Activated CD8-positive, alpha-beta memory T cell treated with anti-CD3 and anti-CD28 coated beads, Interleukin-2, amount 10 ng/mL, durations not matched to agents 7 days and 5 days (primary cell): ENCODE results near the gene ARHGAP15. TPM values are rescaled to one million over a fixed set of nuclear protein-coding genes. Genes with fewer than 3 reads are reported as not detected.

ENCODE experiments used
- ATAC-seq: fragments of 150-1000 bp; cut with Tn5 transposase; one replicate; pipeline ENCODE4 v1.10.0; 2021; ENCODE audit warnings: moderate library complexity
- CTCF ChIA-PET: fragments of 350-600 bp; sonication (Branson Sonifier 250); formaldehyde crosslinking; loops from one replicate; lab custom pipeline; 2021; ENCODE audit warnings: antibody characterized with exemption; lab: Charles Lee
- DNase-seq: peaks from one replicate; pipeline ENCODE4 v3.0.0-alpha.2; 2020
- H3K27ac Mint-ChIP-seq: one replicate; pipeline ENCODE4 v1.8.0; 2021; ENCODE audit warnings: mild to moderate bottlenecking, mixed read lengths
- H3K27me3 Mint-ChIP-seq: one replicate; pipeline ENCODE4 v1.8.0; 2021; ENCODE audit warnings: mixed read lengths
- H3K36me3 Mint-ChIP-seq: one replicate; pipeline ENCODE4 v1.8.0; 2021; ENCODE audit warnings: mild to moderate bottlenecking, mixed read lengths
- H3K4me1 Mint-ChIP-seq: one replicate; pipeline ENCODE4 v1.8.0; 2021; ENCODE audit warnings: mixed read lengths
- H3K4me3 Mint-ChIP-seq: one replicate; pipeline ENCODE4 v1.8.0; 2021; ENCODE audit warnings: mild to moderate bottlenecking, moderate library complexity, mixed read lengths
- H3K9me3 Mint-ChIP-seq: one replicate; pipeline ENCODE4 v1.8.0; 2022; ENCODE audit warnings: low read depth, mixed read lengths
- total RNA-seq, 2 experiments: library from RNA; stranded (reverse); gene quantifications; one replicate each; pipeline ENCODE4 v1.2.3, GENCODE V29; 2021

ARHGAP15 gene
- total RNA-seq, 2 experiments from 2014 or later, result 101 to 152 TPM

DNA sequence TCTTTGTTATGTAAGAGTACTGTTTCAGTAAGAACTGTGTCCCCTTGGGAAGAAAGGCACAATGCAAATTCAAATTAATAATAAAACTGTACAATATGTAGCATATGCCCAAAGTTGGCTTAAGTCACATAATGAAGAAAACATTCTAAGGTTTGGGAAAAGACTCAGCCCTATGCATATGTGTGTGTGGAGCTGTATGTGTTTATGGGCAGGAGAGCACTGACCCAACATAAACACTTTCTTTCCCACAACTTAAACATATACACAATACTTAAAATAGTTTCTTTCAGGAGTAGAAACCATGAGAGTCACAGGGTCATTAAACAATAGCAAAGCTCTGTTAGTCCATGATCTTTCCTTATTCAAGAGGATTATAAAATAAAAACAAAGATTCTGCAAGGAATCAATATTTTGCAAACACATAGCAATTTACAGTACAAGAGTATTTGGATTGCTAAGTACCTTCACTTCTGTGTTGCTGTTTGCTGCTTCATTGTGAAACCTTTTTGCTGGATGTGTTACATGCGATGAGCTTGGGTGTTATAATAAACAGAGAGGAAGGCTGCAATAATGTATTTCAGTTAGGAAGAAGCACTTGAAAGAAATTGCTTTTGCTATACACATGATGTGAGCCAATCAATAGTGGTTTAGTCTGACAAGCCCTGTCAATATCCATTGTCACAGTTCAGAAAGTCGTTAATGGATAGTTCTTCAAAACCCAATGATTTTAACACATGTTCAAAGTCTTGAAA is 347.3 kb downstream of the ARHGAP15 start:
- H3K4me1 Mint-ChIP-seq, result peaks cover 1% of the 10 kb centered on the region
- no peaks in the 10 kb centered on the region for H3K27me3 Mint-ChIP-seq
- H3K4me3 Mint-ChIP-seq, result no peak overlapping the region
- CTCF ChIA-PET, result no interaction called here
- no peak overlapping the region for H3K27ac Mint-ChIP-seq
- no peak for ATAC-seq
- H3K9me3 Mint-ChIP-seq, result no peaks in the 10 kb centered on the region
- DNase-seq, result no peak
- peaks cover 29% of the 10 kb centered on the region for H3K36me3 Mint-ChIP-seq

- H3K4me3 Mint-ChIP-seq, result no peak overlapping the region
- no peaks in the 10 kb centered on the region for H3K27me3 Mint-ChIP-seq
- no peak overlapping the region for H3K27ac Mint-ChIP-seq
- DNase-seq, result no peak
- H3K4me1 Mint-ChIP-seq, result peaks cover 1% of the 10 kb centered on the region
- H3K9me3 Mint-ChIP-seq, result no peaks in the 10 kb centered on the region
- no peak for ATAC-seq
- peaks cover 23% of the 10 kb centered on the region for H3K36me3 Mint-ChIP-seq
- CTCF ChIA-PET, result no interaction called here
Observed at GRCh38 chr2:143477714-143478443, 348.7 kb downstream of the ARHGAP15 start.

GRCh38 chr2:143480086-143480485 is 350.9 kb downstream of the ARHGAP15 start:
- ATAC-seq, result no peak
- Mint-ChIP-seq H3K4me1 (peaks cover 1% of the 10 kb centered on the region), H3K9me3 (no peaks in the 10 kb centered on the region), H3K27ac (no peak overlapping the region), H3K4me3 (no peak overlapping the region), H3K27me3 (no peaks in the 10 kb centered on the region), H3K36me3 (peaks cover 19% of the 10 kb centered on the region)
- CTCF ChIA-PET, result no interaction called here
- DNase-seq, result no peak

- Mint-ChIP-seq H3K4me1 (peaks cover under 1% of the 10 kb centered on the region), H3K4me3 (no peak overlapping the region), H3K27ac (no peak overlapping the region)
Observed at GRCh38 chr2:143480601-143481236, 351.5 kb downstream of the ARHGAP15 start.

DNA sequence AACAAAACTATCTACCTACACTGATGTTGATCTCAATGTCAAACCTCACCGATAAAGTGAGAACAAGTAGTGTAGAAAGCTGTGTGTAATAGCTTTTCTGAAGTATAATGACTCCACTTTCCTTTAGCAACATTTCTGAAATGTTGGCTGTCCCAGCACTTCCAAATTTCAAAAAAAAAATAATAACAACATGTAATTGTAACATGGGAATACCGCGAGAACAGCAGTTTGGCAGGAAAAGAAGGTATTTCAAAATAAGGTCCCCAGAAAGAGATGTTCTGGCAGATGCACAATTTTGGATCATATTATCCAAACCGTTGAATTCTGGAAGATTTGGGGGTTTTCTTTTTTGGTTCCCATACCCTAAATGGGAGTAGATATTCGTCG is 352.0 kb downstream of the ARHGAP15 start:
- no peak overlapping the region for H3K27ac Mint-ChIP-seq

More at GRCh38 chr2:143480601-143481236, 351.5 kb downstream of the ARHGAP15 start:
- CTCF ChIA-PET, result no interaction called here
- DNase-seq (no peak), ATAC-seq (no peak)
- peaks cover 19% of the 10 kb centered on the region for H3K36me3 Mint-ChIP-seq
- H3K27me3 Mint-ChIP-seq, result no peaks in the 10 kb centered on the region
- H3K9me3 Mint-ChIP-seq, result no peaks in the 10 kb centered on the region

DNA sequence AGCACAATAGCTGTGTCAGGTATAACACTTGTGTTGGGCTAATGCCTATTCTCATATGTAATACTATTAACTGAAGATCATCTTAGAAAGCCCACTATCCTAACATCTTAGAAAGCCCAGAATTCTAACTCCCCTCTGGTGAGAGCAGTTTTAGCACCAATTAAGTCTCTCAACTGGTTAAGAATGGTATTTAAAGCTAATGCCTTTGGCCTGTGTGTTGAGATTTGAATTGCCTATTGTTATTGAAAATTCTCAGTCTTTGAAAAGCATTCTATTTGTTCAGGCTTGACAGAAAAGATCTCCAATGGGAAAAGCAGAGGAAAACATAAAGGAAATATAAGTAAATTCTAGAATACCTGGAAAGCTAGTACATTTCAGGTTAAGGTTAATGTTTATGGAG is 352.5 kb downstream of the ARHGAP15 start:
- CTCF ChIA-PET, result no interaction called here
- Mint-ChIP-seq H3K9me3 (no peaks in the 10 kb centered on the region), H3K36me3 (peaks cover 22% of the 10 kb centered on the region), H3K4me3 (no peak overlapping the region), H3K4me1 (peaks cover 4% of the 10 kb centered on the region), H3K27me3 (no peaks in the 10 kb centered on the region), H3K27ac (no peak overlapping the region)
- no peak for DNase-seq
- no peak for ATAC-seq

More for the DNA sequence above, 352.0 kb downstream of the ARHGAP15 start:
- Mint-ChIP-seq H3K4me3 (no peak overlapping the region), H3K27me3 (no peaks in the 10 kb centered on the region), H3K9me3 (no peaks in the 10 kb centered on the region), H3K4me1 (no peaks in the 10 kb centered on the region), H3K36me3 (peaks cover 19% of the 10 kb centered on the region)
- no peak for DNase-seq
- CTCF ChIA-PET, result no interaction called here
- no peak for ATAC-seq

GRCh38 chr2:143482316-143482715 is 353.1 kb downstream of the ARHGAP15 start:
- Mint-ChIP-seq H3K4me3 (no peak overlapping the region), H3K27ac (no peak overlapping the region), H3K9me3 (no peaks in the 10 kb centered on the region), H3K4me1 (peaks cover 4% of the 10 kb centered on the region), H3K36me3 (peaks cover 21% of the 10 kb centered on the region), H3K27me3 (no peaks in the 10 kb centered on the region)
- ATAC-seq (no peak), DNase-seq (no peak)
- CTCF ChIA-PET, result no interaction called here

DNA sequence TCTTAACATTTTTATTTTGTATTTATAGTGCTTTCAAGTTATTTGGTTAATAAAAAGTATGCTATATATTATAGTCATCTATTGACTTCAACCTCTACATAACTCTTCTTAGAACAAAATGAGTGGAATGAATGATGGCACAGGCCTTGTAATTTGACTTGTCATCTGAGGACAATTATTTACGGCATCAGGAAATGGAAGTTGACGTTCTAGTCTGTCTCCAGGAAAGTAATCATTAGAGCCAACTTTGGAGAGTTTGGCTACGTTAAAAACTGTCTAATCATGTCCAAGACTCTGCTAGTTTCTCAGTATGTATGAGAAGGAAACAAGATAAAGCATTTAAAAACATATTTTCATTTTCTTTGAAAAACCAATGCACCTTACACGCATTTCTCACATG is 353.6 kb downstream of the ARHGAP15 start:
- CTCF ChIA-PET, result no interaction called here
- Mint-ChIP-seq H3K9me3 (no peaks in the 10 kb centered on the region), H3K4me3 (no peak overlapping the region), H3K27me3 (no peaks in the 10 kb centered on the region), H3K27ac (no peak overlapping the region), H3K36me3 (peaks cover 19% of the 10 kb centered on the region), H3K4me1 (peaks cover 4% of the 10 kb centered on the region)
- no peak for ATAC-seq
- DNase-seq, result no peak

DNA sequence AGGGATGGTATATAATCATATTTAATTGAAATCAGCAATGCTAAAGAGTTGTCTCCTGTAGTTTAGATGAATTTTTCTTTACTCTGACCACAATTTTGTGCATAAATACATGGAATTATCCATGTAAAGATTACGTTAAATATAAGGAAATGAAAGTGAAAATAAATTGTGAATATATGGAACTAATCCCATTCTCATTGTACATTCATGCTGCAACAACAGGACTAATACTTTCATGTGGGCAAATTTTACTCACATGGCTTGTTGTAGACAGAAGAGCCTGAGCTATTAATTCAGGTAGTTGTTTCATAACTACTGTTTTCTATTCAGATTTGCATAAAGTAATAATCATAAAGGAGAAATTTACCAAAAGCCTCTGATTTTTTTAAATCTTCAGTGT is 357.8 kb downstream of the ARHGAP15 start:
- Mint-ChIP-seq H3K4me1 (peaks cover 4% of the 10 kb centered on the region), H3K27me3 (no peaks in the 10 kb centered on the region), H3K36me3 (peaks cover 32% of the 10 kb centered on the region), H3K4me3 (no peak overlapping the region), H3K9me3 (no peaks in the 10 kb centered on the region), H3K27ac (no peak overlapping the region)
- no peak for DNase-seq
- ATAC-seq, result no peak
- CTCF ChIA-PET, result no interaction called here

DNA sequence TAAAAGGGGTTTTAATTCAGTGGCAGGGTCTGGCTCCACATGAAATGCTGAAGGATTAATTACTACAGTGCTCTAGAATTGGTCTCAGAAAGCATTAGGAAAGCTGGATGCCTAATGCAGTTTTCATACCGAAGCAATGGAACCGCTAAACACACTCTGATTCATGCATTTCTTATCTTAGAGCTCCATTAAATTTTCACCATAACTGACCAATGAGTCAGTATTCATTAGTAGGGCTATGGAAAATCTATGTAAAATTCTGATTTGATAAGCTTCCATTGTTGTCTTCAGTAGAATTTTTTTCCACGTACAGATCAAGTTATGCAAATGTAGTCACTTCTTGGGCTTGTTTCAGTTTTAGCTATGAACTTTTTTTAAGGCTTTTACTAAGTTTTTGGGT is 359.9 kb downstream of the ARHGAP15 start:
- no peak overlapping the region for H3K4me3 Mint-ChIP-seq
- ATAC-seq (no peak), DNase-seq (no peak)
- H3K36me3 Mint-ChIP-seq, result peaks cover 45% of the 10 kb centered on the region
- peaks cover 9% of the 10 kb centered on the region for H3K9me3 Mint-ChIP-seq
- CTCF ChIA-PET, result interaction anchor here (0.7 kb wide), 1 partner anchor 10 kb away, joined by 3 read pairs; no protein-coding TSS in a partner anchor
- H3K27me3 Mint-ChIP-seq, result no peaks in the 10 kb centered on the region
- no peak overlapping the region for H3K27ac Mint-ChIP-seq
- H3K4me1 Mint-ChIP-seq, result peaks cover 4% of the 10 kb centered on the region

- Mint-ChIP-seq H3K36me3 (peaks cover 56% of the 10 kb centered on the region), H3K9me3 (peaks cover 10% of the 10 kb centered on the region), H3K27ac (no peak overlapping the region), H3K4me3 (no peak overlapping the region), H3K4me1 (peaks cover 4% of the 10 kb centered on the region), H3K27me3 (no peaks in the 10 kb centered on the region)
- DNase-seq (no peak), ATAC-seq (no peak)
- CTCF ChIA-PET, result no interaction called here
Observed at GRCh38 chr2:143491131-143491530, 361.9 kb downstream of the ARHGAP15 start.

- Mint-ChIP-seq H3K27ac (no peak overlapping the region), H3K4me3 (no peak overlapping the region), H3K36me3 (peaks cover 53% of the 10 kb centered on the region), H3K4me1 (no peaks in the 10 kb centered on the region), H3K27me3 (no peaks in the 10 kb centered on the region), H3K9me3 (peaks cover 10% of the 10 kb centered on the region)
- CTCF ChIA-PET, result no interaction called here
- DNase-seq, result no peak
- no peak for ATAC-seq
Observed at GRCh38 chr2:143493339-143493738, 364.1 kb downstream of the ARHGAP15 start.

- CTCF ChIA-PET, result no interaction called here
- Mint-ChIP-seq H3K27ac (no peak overlapping the region), H3K36me3 (peaks cover 42% of the 10 kb centered on the region), H3K9me3 (peaks cover 9% of the 10 kb centered on the region), H3K4me3 (no peak overlapping the region), H3K27me3 (no peaks in the 10 kb centered on the region), H3K4me1 (no peaks in the 10 kb centered on the region)
- no peak for DNase-seq
- no peak for ATAC-seq
Observed at GRCh38 chr2:143497726-143498125, 368.5 kb downstream of the ARHGAP15 start.
